CD4-positive, CD25-positive, alpha-beta regulatory T cell (primary cell): Measurements from ENCODE around the gene PRKCQ. TPM values are rescaled to one million over a fixed set of nuclear protein-coding genes. Genes with fewer than 3 reads are reported as not detected.

Experiments
- ATAC-seq, 2 donors: fragments of 150-1000 bp; cut with Tn5 transposase; one replicate each; pipeline ENCODE4 v1.10.0; 2021; ENCODE audit warnings: low read depth in 2 of 2, moderate number of reproducible peaks in 2 of 2, moderate library complexity in 1 of 2
- DNase-seq, 3 donors: peaks; one replicate each; pipeline versions ENCODE4 v3.0.0 to v3.0.0-alpha.2; 2012 to 2022; ENCODE audit warnings: mixed read lengths in 1 of 3
- H3K27ac ChIP-seq: one replicate; pipeline ENCODE4 v1.7.0; 2013; ENCODE audit warnings: mild to moderate bottlenecking, low read length; ENCODE audit not compliant: insufficient read depth, poor library complexity, severe bottlenecking
- H3K27me3 ChIP-seq: one replicate; pipeline ENCODE4 v1.7.0; 2013; ENCODE audit warnings: low read length; ENCODE audit not compliant: control insufficient read depth, insufficient read depth
- H3K36me3 ChIP-seq: one replicate; pipeline ENCODE4 v1.7.0; 2013; ENCODE audit warnings: mild to moderate bottlenecking, low read length, moderate library complexity; ENCODE audit not compliant: control insufficient read depth, insufficient read depth
- H3K4me1 ChIP-seq: 2 replicates; pipeline ENCODE4 v1.7.0; 2013; ENCODE audit warnings: mild to moderate bottlenecking, low read length; ENCODE audit not compliant: insufficient read depth, control insufficient read depth, poor library complexity, severe bottlenecking
- H3K4me3 ChIP-seq: one replicate; pipeline ENCODE4 v1.7.0; 2013; ENCODE audit warnings: low read depth, mild to moderate bottlenecking, low read length, moderate library complexity
- H3K9me3 ChIP-seq, 2 experiments: 1 replicate in 1 of 2; 2 replicates in 1 of 2; pipeline ENCODE4 v1.7.0; 2013; ENCODE audit warnings: low read length in 2 of 2, mild to moderate bottlenecking in 1 of 2, moderate library complexity in 1 of 2; ENCODE audit not compliant: control insufficient read depth in 2 of 2
- H3K27ac Mint-ChIP-seq, 3 donors: one replicate each; pipeline ENCODE4 v1.8.0; 2020 to 2022; ENCODE audit warnings: mild to moderate bottlenecking in 3 of 3, mixed read lengths in 3 of 3, moderate library complexity in 2 of 3
- H3K27me3 Mint-ChIP-seq: one replicate; pipeline ENCODE4 v1.8.0; 2022; ENCODE audit warnings: mild to moderate bottlenecking, mixed read lengths
- H3K36me3 Mint-ChIP-seq: one replicate; pipeline ENCODE4 v1.8.0; 2020; ENCODE audit warnings: mixed read lengths
- H3K4me1 Mint-ChIP-seq, 4 donors: one replicate each; pipeline ENCODE4 v1.8.0; 2020 to 2022; ENCODE audit warnings: mixed read lengths in 4 of 4, mild to moderate bottlenecking in 1 of 4
- H3K4me3 Mint-ChIP-seq, 4 donors: one replicate each; pipeline ENCODE4 v1.8.0; 2020 to 2022; ENCODE audit warnings: mild to moderate bottlenecking in 4 of 4, mixed read lengths in 4 of 4, moderate library complexity in 3 of 4
- H3K9me3 Mint-ChIP-seq, 7 donors: one replicate each; pipeline ENCODE4 v1.8.0; 2020 to 2022; ENCODE audit warnings: mixed read lengths in 7 of 7, mild to moderate bottlenecking in 3 of 7, moderate library complexity in 2 of 7
- polyA plus RNA-seq, 4 donors: library from polyadenylated mRNA; unstranded; fragments of 300-500 nt; fragmentation: Illumina TruSeq; gene quantifications; one replicate each; pipeline ENCODE4 v1.2.3, GENCODE V29; 2021
- total RNA-seq: library from RNA; stranded (reverse); gene quantifications from one replicate; pipeline ENCODE4 v1.2.3, GENCODE V29; 2022

Gene PRKCQ
- total and polyA plus RNA-seq, 5 donors from 2014 or later: 62.4 to 87.3 (median 69.2) TPM

- Histone ChIP-seq H3K4me3 (peak overlapping the region; percentile 92), H3K27ac (peak overlapping the region; percentile 79), H3K27me3 (no peaks in the 10 kb centered on the region), H3K4me1 (peaks cover 70% of the 10 kb centered on the region), H3K9me3 (no peaks in the 10 kb centered on the region), H3K36me3 (peaks cover 8% of the 10 kb centered on the region)
- Mint-ChIP-seq H3K4me1 (peaks cover 15 to 62% (median 53%) of the 10 kb centered on the region in 4 donors), H3K4me3 (peak overlapping the region; percentile 92 to 95 (median 94)), H3K36me3 (peaks cover 14% of the 10 kb centered on the region), H3K27ac (peak overlapping the region; percentile 89 to 96 (median 93)), H3K27me3 (peaks cover 4% of the 10 kb centered on the region), H3K9me3 (peaks cover 0 to 2% (median 0%) of the 10 kb centered on the region in 7 donors)
- no peak for ATAC-seq
- peak in 1 of 3 donors; percentile 45 for DNase-seq
Measured at GRCh38 chr10:6579183-6579903, 733 bp downstream of the PRKCQ start.

GRCh38 chr10:6578795-6579182 lies 1.3 kb downstream of the PRKCQ start:
- Mint-ChIP-seq H3K27me3 (peaks cover 4% of the 10 kb centered on the region), H3K27ac (peak overlapping the region; percentile 89 to 96 (median 93)), H3K4me1 (peaks cover 15 to 63% (median 52%) of the 10 kb centered on the region in 4 donors), H3K9me3 (peaks cover 0 to 2% (median 0%) of the 10 kb centered on the region in 7 donors), H3K4me3 (peak overlapping the region; percentile 92 to 95 (median 94)), H3K36me3 (peaks cover 11% of the 10 kb centered on the region)
- Histone ChIP-seq H3K9me3 (no peaks in the 10 kb centered on the region), H3K4me1 (peaks cover 75% of the 10 kb centered on the region), H3K4me3 (peak overlapping the region; percentile 92), H3K27me3 (no peaks in the 10 kb centered on the region), H3K27ac (peak overlapping the region; percentile 79), H3K36me3 (peaks cover 4% of the 10 kb centered on the region)
- no peak for ATAC-seq
- no peak for DNase-seq

- H3K4me1 ChIP-seq: peaks cover 76% of the 10 kb centered on the region
- peak overlapping the region; percentile 79 for H3K27ac ChIP-seq
- H3K36me3 ChIP-seq: peaks cover 3% of the 10 kb centered on the region
- peak; percentile 19 to 32 for ATAC-seq
- peak overlapping the region; percentile 92 for H3K4me3 ChIP-seq
- H3K27ac Mint-ChIP-seq: peak overlapping the region; percentile 89 to 96 (median 93)
- peaks cover 13% of the 10 kb centered on the region for H3K36me3 Mint-ChIP-seq
- peak in 2 of 3 donors; percentile 49 to 78 for DNase-seq
- H3K9me3 Mint-ChIP-seq: peaks cover 0 to 2% (median 0%) of the 10 kb centered on the region in 7 donors
- no peaks in the 10 kb centered on the region for H3K9me3 ChIP-seq
- H3K4me1 Mint-ChIP-seq: peaks cover 18 to 63% (median 53%) of the 10 kb centered on the region in 4 donors
- no peaks in the 10 kb centered on the region for H3K27me3 ChIP-seq
- H3K27me3 Mint-ChIP-seq: peaks cover 4% of the 10 kb centered on the region
- peak overlapping the region; percentile 92 to 95 (median 94) for H3K4me3 Mint-ChIP-seq
Measured at GRCh38 chr10:6578251-6578771, 1.8 kb downstream of the PRKCQ start.

- H3K4me3 ChIP-seq: peak overlapping the region; percentile 92
- no peaks in the 10 kb centered on the region for H3K9me3 ChIP-seq
- peaks cover 18 to 64% (median 55%) of the 10 kb centered on the region in 4 donors for H3K4me1 Mint-ChIP-seq
- H3K4me1 ChIP-seq: peaks cover 76% of the 10 kb centered on the region
- H3K4me3 Mint-ChIP-seq: peak overlapping the region; percentile 83 to 87 (median 84)
- ATAC-seq: no peak
- peak overlapping the region; percentile 48 for H3K27ac ChIP-seq
- H3K36me3 ChIP-seq: peaks cover 6% of the 10 kb centered on the region
- peak in 2 of 3 donors; percentile 37 to 56 for DNase-seq
- peaks cover 0 to 3% (median 0%) of the 10 kb centered on the region in 7 donors for H3K9me3 Mint-ChIP-seq
- H3K36me3 Mint-ChIP-seq: peaks cover 21% of the 10 kb centered on the region
- H3K27ac Mint-ChIP-seq: peak overlapping the region; percentile 14 to 78 (median 68)
- no peaks in the 10 kb centered on the region for H3K27me3 ChIP-seq
- peaks cover 4% of the 10 kb centered on the region for H3K27me3 Mint-ChIP-seq
Measured at GRCh38 chr10:6576326-6576725, 3.8 kb downstream of the PRKCQ start.

- Histone ChIP-seq H3K36me3 (peaks cover 20% of the 10 kb centered on the region), H3K9me3 (no peaks in the 10 kb centered on the region), H3K27me3 (no peaks in the 10 kb centered on the region), H3K4me3 (peak overlapping the region; percentile 54), H3K27ac (no peak overlapping the region), H3K4me1 (peaks cover 86% of the 10 kb centered on the region)
- H3K4me1 Mint-ChIP-seq: peaks cover 23 to 79% (median 61%) of the 10 kb centered on the region in 4 donors
- peak overlapping the region; percentile 64 to 84 (median 64) for H3K27ac Mint-ChIP-seq
- no peak for DNase-seq
- ATAC-seq: no peak
- peaks cover 28% of the 10 kb centered on the region for H3K36me3 Mint-ChIP-seq
- H3K9me3 Mint-ChIP-seq: peaks cover 0 to 2% (median 0%) of the 10 kb centered on the region in 7 donors
- H3K4me3 Mint-ChIP-seq: peak overlapping the region in 3 of 4 donors; percentile 83 to 87 (median 85)
- peaks cover 4% of the 10 kb centered on the region for H3K27me3 Mint-ChIP-seq
Measured at GRCh38 chr10:6574664-6575176, 5.4 kb downstream of the PRKCQ start.

GRCh38 chr10:6570893-6571292 lies 9.2 kb downstream of the PRKCQ start:
- ATAC-seq (no peak), DNase-seq (no peak)
- peaks cover 40 to 97% (median 75%) of the 10 kb centered on the region in 4 donors for H3K4me1 Mint-ChIP-seq
- Histone ChIP-seq H3K36me3 (peaks cover 34% of the 10 kb centered on the region), H3K27ac (no peak overlapping the region), H3K4me3 (no peak overlapping the region), H3K9me3 (no peaks in the 10 kb centered on the region), H3K27me3 (no peaks in the 10 kb centered on the region), H3K4me1 (peaks cover 82% of the 10 kb centered on the region)
- no peaks in the 10 kb centered on the region for H3K27me3 Mint-ChIP-seq
- peak overlapping the region in 3 of 4 donors; percentile 16 to 32 (median 22) for H3K4me3 Mint-ChIP-seq
- H3K9me3 Mint-ChIP-seq: peaks cover 0 to 1% (median 0%) of the 10 kb centered on the region in 7 donors
- H3K36me3 Mint-ChIP-seq: peaks cover 37% of the 10 kb centered on the region
- H3K27ac Mint-ChIP-seq: peak overlapping the region; percentile 76 to 83 (median 78)

GRCh38 chr10:6569259-6569658 lies 10.8 kb downstream of the PRKCQ start:
- no peak for ATAC-seq
- Mint-ChIP-seq H3K36me3 (peaks cover 33% of the 10 kb centered on the region), H3K4me1 (peaks cover 51 to 97% (median 76%) of the 10 kb centered on the region in 4 donors), H3K4me3 (peak overlapping the region in 3 of 4 donors; percentile 33 to 79 (median 69)), H3K27me3 (no peaks in the 10 kb centered on the region), H3K27ac (peak overlapping the region; percentile 49 to 85 (median 65)), H3K9me3 (peaks cover 0 to 1% (median 0%) of the 10 kb centered on the region in 7 donors)
- Histone ChIP-seq H3K27me3 (no peaks in the 10 kb centered on the region), H3K4me1 (peaks cover 78% of the 10 kb centered on the region), H3K27ac (no peak overlapping the region), H3K4me3 (no peak overlapping the region), H3K9me3 (no peaks in the 10 kb centered on the region), H3K36me3 (peaks cover 35% of the 10 kb centered on the region)
- DNase-seq: no peak
